MCF 10A (cell line): Measurements from ENCODE around the gene GNPNAT1. TPM values are rescaled to one million over a fixed set of nuclear protein-coding genes. Genes with fewer than 3 reads are reported as not detected.
"Not testable (repeated sequence)": the region's sequence is repeated elsewhere in the genome, so short reads cannot be mapped to it uniquely, and the experiment has no call there.

Experiments used
- BruUV-seq: library from RNA; stranded (reverse); fragments of 400-500 nt; replicated peaks from 2 replicates; lab custom pipeline; 2021; lab: Mats Ljungman, UMichigan
- CTCF ChIA-PET: fragments of 300-600 bp; sonication (Branson Sonifier 250); formaldehyde crosslinking; extraction: SDS; loops from one replicate; lab custom pipeline; 2021; ENCODE audit warnings: antibody characterized with exemption, inconsistent platforms; lab: Yijun Ruan, JAX
- POLR2A ChIA-PET: fragments of 300-600, 350-650 bp; sonication (Branson Sonifier 250); formaldehyde crosslinking; extraction: SDS; loops from one replicate; lab custom pipeline; 2020; ENCODE audit warnings: antibody characterized with exemption, inconsistent platforms; lab: Yijun Ruan, JAX
- DNase-seq: peaks from one replicate; pipeline ENCODE4 v3.0.0-alpha.2; 2018; ENCODE audit not compliant: unreplicated experiment
- H3K27ac Mint-ChIP-seq: one replicate; pipeline ENCODE4 v1.8.0; 2022; ENCODE audit warnings: mild to moderate bottlenecking, low read depth, mixed read lengths; ENCODE audit not compliant: unreplicated experiment
- H3K27me3 Mint-ChIP-seq: one replicate; pipeline ENCODE4 v1.8.0; 2022; ENCODE audit warnings: mixed read lengths; ENCODE audit not compliant: insufficient read depth, unreplicated experiment
- H3K36me3 Mint-ChIP-seq: one replicate; pipeline ENCODE4 v1.8.0; 2022; ENCODE audit warnings: mild to moderate bottlenecking, moderate library complexity, mixed read lengths; ENCODE audit not compliant: insufficient read depth, unreplicated experiment
- H3K4me1 Mint-ChIP-seq: one replicate; pipeline ENCODE4 v1.8.0; 2022; ENCODE audit warnings: mixed read lengths; ENCODE audit not compliant: insufficient read depth, unreplicated experiment
- H3K4me3 Mint-ChIP-seq: one replicate; pipeline ENCODE4 v1.8.0; 2022; ENCODE audit warnings: mild to moderate bottlenecking, moderate library complexity, mixed read lengths; ENCODE audit not compliant: unreplicated experiment
- H3K9me3 Mint-ChIP-seq: one replicate; pipeline ENCODE4 v1.8.0; 2022; ENCODE audit warnings: mixed read lengths; ENCODE audit not compliant: unreplicated experiment
- intact Hi-C: fragments of 100-400 bp; cut with micrococcal nuclease; formaldehyde crosslinking; loops from 2 replicates; pipeline ENCODE4 v1.14.1; 2022
- total RNA-seq: library from RNA; stranded (reverse); gene quantifications from 2 replicates; pipeline ENCODE4 v1.2.3, GENCODE V29; 2022
- TF ChIP-seq, protein P1 (sequence below): fragments of 200-600 bp; IDR thresholded peaks from one replicate; pipeline ENCODE4 v1.8.0; 2022; ENCODE audit warnings: antibody characterized with exemption, mild to moderate bottlenecking; ENCODE audit not compliant: unreplicated experiment

Gene GNPNAT1
- total RNA-seq, 1 experiment from 2014 or later, result 58.8 TPM

DNA sequence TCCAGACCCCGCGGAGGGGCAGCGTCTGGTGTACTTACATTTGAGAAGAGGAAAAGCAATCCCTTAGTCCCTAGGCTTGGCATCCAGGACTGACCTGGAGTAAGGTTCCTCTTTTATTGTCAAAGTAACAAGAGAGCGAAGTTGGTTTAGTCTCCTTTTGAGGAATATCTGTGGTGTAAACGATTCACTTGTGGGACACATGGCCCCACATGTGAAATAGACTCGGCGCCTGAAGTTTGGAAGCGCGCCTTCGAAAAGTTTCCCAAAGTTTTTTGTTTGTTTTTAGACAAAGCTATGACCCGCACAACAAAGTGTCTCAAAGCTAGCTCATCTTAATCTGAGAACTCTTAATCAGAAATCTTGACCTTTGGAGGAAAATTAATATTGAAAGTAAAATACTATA, 60.7 kb downstream of the GNPNAT1 start:
- TF ChIP-seq, protein P1, sequence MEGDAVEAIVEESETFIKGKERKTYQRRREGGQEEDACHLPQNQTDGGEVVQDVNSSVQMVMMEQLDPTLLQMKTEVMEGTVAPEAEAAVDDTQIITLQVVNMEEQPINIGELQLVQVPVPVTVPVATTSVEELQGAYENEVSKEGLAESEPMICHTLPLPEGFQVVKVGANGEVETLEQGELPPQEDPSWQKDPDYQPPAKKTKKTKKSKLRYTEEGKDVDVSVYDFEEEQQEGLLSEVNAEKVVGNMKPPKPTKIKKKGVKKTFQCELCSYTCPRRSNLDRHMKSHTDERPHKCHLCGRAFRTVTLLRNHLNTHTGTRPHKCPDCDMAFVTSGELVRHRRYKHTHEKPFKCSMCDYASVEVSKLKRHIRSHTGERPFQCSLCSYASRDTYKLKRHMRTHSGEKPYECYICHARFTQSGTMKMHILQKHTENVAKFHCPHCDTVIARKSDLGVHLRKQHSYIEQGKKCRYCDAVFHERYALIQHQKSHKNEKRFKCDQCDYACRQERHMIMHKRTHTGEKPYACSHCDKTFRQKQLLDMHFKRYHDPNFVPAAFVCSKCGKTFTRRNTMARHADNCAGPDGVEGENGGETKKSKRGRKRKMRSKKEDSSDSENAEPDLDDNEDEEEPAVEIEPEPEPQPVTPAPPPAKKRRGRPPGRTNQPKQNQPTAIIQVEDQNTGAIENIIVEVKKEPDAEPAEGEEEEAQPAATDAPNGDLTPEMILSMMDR, result no peak
- ChIA-PET POLR2A (interaction anchor here (0.6 to 4.5 kb wide), 14 partner anchors 11 to 265 kb away, joined by 3 to 73 read pairs (median 4); partner anchors contain the start of genes ERO1A, GPR137C, PSMC6 and TXNDC16), CTCF (interaction anchor here (0.6 to 0.7 kb wide), 4 partner anchors 72 to 731 kb away, joined by 3 to 5 read pairs (median 4); no protein-coding TSS in a partner anchor)
- Mint-ChIP-seq H3K4me1 (peaks cover 3% of the 10 kb centered on the region), H3K27ac (peak overlapping the region; percentile 93), H3K9me3 (no peaks in the 10 kb centered on the region), H3K27me3 (no peaks in the 10 kb centered on the region), H3K36me3 (peaks cover 51% of the 10 kb centered on the region), H3K4me3 (peak overlapping the region; percentile 96)
- peak; percentile 38 for DNase-seq
- intact Hi-C loops, result no loop called here
- BruUV-seq, result no TSS peak

GRCh38 chr14:52729925-52730708, 61.3 kb downstream of the GNPNAT1 start, which contains the start of gene STYX:
Gene STYX (plus strand): TSS chr14:52730166. CDS start chr14:52730475, 309 bp downstream.
- CTCF ChIA-PET, result interaction anchor here (0.6 to 1.3 kb wide), 2 partner anchors 14 to 83 kb away, joined by 3 to 5 read pairs; no protein-coding TSS in a partner anchor
- intact Hi-C loops, result no loop called here
- DNase-seq, result peak; percentile 98
- Mint-ChIP-seq H3K4me1 (no peaks in the 10 kb centered on the region), H3K27ac (peak within 1 kb of the TSS; percentile 93), H3K9me3 (no peaks in the 10 kb centered on the region), H3K27me3 (no peaks in the 10 kb centered on the region), H3K36me3 (peaks cover 54% of the 10 kb centered on the region), H3K4me3 (peak within 1 kb of the TSS; percentile 96)
- TSS peak; percentile 39 for BruUV-seq
- POLR2A ChIA-PET, result interaction anchor here (0.7 to 4.5 kb wide), 16 partner anchors 10 to 222 kb away, joined by 3 to 73 read pairs (median 4); partner anchors contain the start of genes ERO1A, GNPNAT1, GPR137C and PSMC6
- TF ChIP-seq, protein P1, result no peak

DNA sequence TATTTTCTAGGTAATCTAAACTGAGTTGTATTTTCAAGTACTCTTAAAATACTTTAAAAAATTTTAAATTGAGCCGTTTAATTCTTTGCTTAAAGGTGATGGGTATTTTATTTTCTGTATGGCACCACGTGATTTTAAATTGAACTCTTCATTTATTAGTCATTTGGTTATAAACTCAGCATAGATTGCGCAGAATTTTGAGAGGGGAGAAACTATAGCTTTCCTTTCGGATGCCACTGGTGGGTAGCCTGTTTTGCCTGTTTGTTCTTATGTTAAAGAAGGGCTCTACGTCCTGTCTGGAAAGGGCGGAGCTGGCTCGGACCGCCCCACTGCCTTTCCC, 61.9 kb downstream of the GNPNAT1 start:
- Mint-ChIP-seq H3K4me3 (peak overlapping the region; percentile 96), H3K36me3 (peaks cover 52% of the 10 kb centered on the region), H3K4me1 (no peaks in the 10 kb centered on the region), H3K27me3 (no peaks in the 10 kb centered on the region), H3K9me3 (no peaks in the 10 kb centered on the region), H3K27ac (peak overlapping the region; percentile 93)
- TF ChIP-seq, protein P1, result no peak
- no peak for DNase-seq
- ChIA-PET CTCF (interaction anchor here (1.3 kb wide), 1 partner anchor 14 kb away, joined by 3 read pairs; no protein-coding TSS in a partner anchor), POLR2A (interaction anchor here (0.6 to 4.5 kb wide), 14 partner anchors 9 to 222 kb away, joined by 3 to 73 read pairs (median 7); partner anchors contain the start of genes ERO1A, GNPNAT1, GPR137C and PSMC6)
- BruUV-seq, result no TSS peak
- intact Hi-C loops, result no loop called here

DNA sequence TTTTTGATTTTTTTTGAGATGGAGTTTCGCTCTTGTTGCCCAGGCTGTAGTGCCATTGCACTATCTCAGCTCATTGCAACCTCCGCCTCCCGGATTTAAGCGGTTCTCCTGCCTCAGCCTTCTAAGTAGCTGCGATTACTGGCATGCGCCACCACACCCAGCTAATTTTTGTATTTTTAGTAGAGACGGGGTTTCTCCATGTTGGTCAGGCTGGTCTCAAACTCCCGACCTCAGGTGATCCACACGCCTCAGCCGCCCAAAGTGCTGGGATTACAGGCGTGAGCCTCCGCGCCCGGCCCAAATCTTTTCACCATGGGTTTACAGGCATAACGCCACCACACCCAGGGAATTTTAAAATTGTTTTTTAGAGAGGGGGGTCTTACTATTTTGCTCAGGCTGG, 62.4 kb downstream of the GNPNAT1 start:
- H3K27ac Mint-ChIP-seq, DNase-seq, H3K27me3 Mint-ChIP-seq, H3K9me3 Mint-ChIP-seq, BruUV-seq, H3K4me1 Mint-ChIP-seq, H3K4me3 Mint-ChIP-seq, intact Hi-C loops: not testable (repeated sequence)
- peaks cover 52% of the 10 kb centered on the region for H3K36me3 Mint-ChIP-seq
- POLR2A ChIA-PET, result interaction anchor here (0.6 to 4.5 kb wide), 12 partner anchors 9 to 315 kb away, joined by 3 to 73 read pairs (median 7); partner anchors contain the start of genes ERO1A, GPR137C, PSMC6 and TXNDC16
- CTCF ChIA-PET, result interaction anchor here (1.3 kb wide), 1 partner anchor 15 kb away, joined by 3 read pairs; no protein-coding TSS in a partner anchor

GRCh38 chr14:52727509-52727908, 63.9 kb downstream of the GNPNAT1 start:
- CTCF ChIA-PET, H3K9me3 Mint-ChIP-seq, H3K4me1 Mint-ChIP-seq, H3K4me3 Mint-ChIP-seq, BruUV-seq, intact Hi-C loops, DNase-seq, H3K27ac Mint-ChIP-seq, H3K27me3 Mint-ChIP-seq: not testable (repeated sequence)
- H3K36me3 Mint-ChIP-seq, result peaks cover 63% of the 10 kb centered on the region
- POLR2A ChIA-PET, result interaction anchor here (0.6 to 4.5 kb wide), 5 partner anchors 7 to 43 kb away, joined by 3 to 73 read pairs (median 20); partner anchors contain the start of genes ERO1A and PSMC6
